ENCODE measurements around the gene ZNF763. TPM values are rescaled to one million over a fixed set of nuclear protein-coding genes. Genes with fewer than 3 reads are reported as not detected.

ZNF763 gene
- polyA plus RNA-seq, 1 experiment = 3.0 TPM

DNA sequence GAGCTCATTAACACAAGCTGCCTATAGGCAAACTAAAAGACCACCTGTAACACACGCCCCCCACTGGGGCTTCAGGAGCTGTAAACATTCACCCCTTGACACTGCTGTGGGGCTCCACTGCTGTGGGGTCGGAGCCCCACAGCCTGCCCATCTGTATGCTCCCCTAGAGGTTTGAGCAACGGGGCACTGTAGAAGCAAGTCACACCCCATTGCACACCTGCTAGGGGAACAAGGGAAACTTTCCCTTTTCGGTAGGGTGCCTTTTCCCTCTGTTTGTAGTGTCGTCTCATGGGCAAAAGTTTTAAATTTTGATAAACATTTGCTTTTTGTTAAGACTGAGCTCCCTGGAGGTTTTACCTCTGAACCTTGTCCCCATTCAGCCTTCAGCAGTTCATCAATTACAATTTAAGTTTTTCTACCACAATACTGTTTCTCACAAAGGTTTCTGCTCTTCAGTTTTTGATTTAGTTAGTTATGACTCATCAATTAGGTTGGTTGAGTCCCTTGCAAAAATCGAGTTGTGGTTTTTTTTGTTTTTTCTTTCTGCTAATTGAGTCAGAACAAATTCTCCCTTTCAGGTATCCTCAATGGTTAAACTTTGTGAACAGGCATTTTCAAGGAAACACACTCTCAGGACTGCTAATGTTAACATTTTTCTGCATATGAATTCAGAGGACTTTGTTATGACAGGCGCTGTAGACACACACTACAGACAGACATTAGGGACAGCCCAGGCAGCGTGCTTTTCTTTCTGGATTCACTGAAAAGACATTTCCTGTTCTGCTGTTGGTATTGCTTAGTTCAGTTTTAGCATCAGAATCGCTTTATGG lies 35.5 kb downstream of the ZNF763 start:
- Histone ChIP-seq H3K27me3 (ENCODE audit: control insufficient read depth, insufficient read depth, low read length) (no peaks in the 10 kb centered on the region), H3K4me3 (ENCODE audit: low read depth, low read length) (no peak overlapping the region), H3K9me3 (ENCODE audit: control insufficient read depth, insufficient read depth, low read length) (peaks cover 30% of the 10 kb centered on the region), H3K27ac (ENCODE audit: low read depth, low read length) (no peak overlapping the region)
- ChIA-PET CTCF (interaction anchor here (0.8 kb wide), 1 partner anchor 202 kb away, joined by 3 read pairs; the partner anchor contains the start of gene ZNF491), POLR2A (no interaction called here)
- no peak for DNase-seq (ENCODE audit: low read depth, low spot score)
- TF ChIP-seq, protein P1, sequence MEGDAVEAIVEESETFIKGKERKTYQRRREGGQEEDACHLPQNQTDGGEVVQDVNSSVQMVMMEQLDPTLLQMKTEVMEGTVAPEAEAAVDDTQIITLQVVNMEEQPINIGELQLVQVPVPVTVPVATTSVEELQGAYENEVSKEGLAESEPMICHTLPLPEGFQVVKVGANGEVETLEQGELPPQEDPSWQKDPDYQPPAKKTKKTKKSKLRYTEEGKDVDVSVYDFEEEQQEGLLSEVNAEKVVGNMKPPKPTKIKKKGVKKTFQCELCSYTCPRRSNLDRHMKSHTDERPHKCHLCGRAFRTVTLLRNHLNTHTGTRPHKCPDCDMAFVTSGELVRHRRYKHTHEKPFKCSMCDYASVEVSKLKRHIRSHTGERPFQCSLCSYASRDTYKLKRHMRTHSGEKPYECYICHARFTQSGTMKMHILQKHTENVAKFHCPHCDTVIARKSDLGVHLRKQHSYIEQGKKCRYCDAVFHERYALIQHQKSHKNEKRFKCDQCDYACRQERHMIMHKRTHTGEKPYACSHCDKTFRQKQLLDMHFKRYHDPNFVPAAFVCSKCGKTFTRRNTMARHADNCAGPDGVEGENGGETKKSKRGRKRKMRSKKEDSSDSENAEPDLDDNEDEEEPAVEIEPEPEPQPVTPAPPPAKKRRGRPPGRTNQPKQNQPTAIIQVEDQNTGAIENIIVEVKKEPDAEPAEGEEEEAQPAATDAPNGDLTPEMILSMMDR (IDR thresholded peaks at IDR 0.05; ENCODE audit: low read depth, low read length) = no peak

DNA sequence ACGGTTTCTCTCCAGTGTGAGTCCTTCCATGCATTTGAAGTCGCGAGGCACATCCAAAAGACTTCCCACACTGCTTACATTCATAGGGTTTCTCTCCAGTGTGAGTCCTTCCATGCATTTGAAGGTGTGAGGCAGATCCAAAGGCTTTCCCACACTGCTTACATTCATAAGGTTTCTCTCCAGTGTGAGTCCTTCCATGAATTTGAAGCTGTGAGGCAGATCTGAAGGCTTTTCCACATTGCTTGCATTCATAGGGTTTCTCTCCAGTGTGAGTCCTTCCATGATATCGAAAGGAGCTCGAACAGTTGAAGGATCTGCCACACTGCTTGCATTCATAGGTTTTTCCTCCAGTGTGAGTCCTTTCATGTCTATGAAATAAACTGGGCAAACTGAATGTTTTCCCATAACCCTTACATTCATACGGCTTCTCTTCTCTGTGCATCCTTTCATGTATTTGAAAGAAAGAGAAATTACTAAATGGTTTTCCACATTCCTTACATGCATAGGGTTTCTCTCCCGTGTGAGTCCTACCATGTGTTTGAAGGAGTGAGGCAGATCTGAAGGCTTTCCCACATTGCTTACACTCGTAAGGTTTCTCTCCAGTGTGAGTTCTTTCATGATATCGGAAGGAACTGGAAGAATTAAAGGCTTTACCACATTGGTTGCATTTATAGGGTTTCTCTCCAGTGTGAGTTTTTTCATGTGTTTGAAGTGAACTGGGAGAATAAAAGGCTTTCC lies 50.3 kb downstream of the ZNF763 start:
- ChIA-PET POLR2A (no interaction called here), CTCF (no interaction called here)
- H3K27me3 ChIP-seq (ENCODE audit: control insufficient read depth, insufficient read depth, low read length) = no peaks in the 10 kb centered on the region
- TF ChIP-seq, protein P1 (IDR thresholded peaks at IDR 0.05; ENCODE audit: low read depth, low read length) = no peak
- DNase-seq (ENCODE audit: low read depth, low spot score) = no peak
- H3K4me3 ChIP-seq (ENCODE audit: low read depth, low read length) = no peak overlapping the region
- no peak overlapping the region for H3K27ac ChIP-seq (ENCODE audit: low read depth, low read length)
- H3K9me3 ChIP-seq (ENCODE audit: control insufficient read depth, insufficient read depth, low read length) = peaks cover 74% of the 10 kb centered on the region

DNA sequence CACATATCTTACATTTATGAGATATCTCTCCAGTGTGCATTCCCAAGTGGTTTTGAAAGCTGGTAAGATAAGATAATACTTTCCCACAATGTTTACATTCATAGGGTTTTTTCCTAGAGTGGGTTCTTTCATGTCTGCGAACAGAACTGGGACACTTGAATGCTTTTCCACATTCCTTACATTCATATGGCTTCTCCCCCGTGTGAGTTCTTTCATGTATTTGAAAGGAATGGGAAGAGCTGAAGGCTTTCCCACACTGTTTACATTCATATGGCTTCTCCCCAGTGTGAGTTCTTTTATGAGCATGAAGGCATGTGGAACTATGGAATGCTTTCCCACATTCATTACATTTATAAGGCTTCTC lies 50.9 kb downstream of the ZNF763 start:
- no peak for DNase-seq (ENCODE audit: low read depth, low spot score)
- Histone ChIP-seq H3K27ac (ENCODE audit: low read depth, low read length) (no peak overlapping the region), H3K4me3 (ENCODE audit: low read depth, low read length) (no peak overlapping the region), H3K27me3 (ENCODE audit: control insufficient read depth, insufficient read depth, low read length) (no peaks in the 10 kb centered on the region), H3K9me3 (ENCODE audit: control insufficient read depth, insufficient read depth, low read length) (peaks cover 76% of the 10 kb centered on the region)
- POLR2A ChIA-PET = no interaction called here
- CTCF ChIA-PET = no interaction called here
- TF ChIP-seq, protein P1 (IDR thresholded peaks at IDR 0.05; ENCODE audit: low read depth, low read length) = no peak

Small RNA genes within 50 kb of the gene (small RNA-seq; reads per million reads assigned to genes)
- gene RNA5SP464 (ENCODE audit: insufficient read length, low read depth) = not detected
- gene RNA5SP465 (ENCODE audit: insufficient read length, low read depth) = not detected

Other genes starting within 250 kb of the ZNF763 start
- gene ZNF823, start 226.1 kb upstream of the ZNF763 start, polyA plus RNA-seq (2011; rRNA removed) = 2.6 and 3.8 TPM in 2 replicates
- gene ZNF441, start 198.0 kb upstream of the ZNF763 start, polyA plus RNA-seq (2011; rRNA removed) = 4.6 and 6.3 TPM in 2 replicates
- 2.1 and 2.2 TPM in 2 replicates for gene ZNF491, start 166.5 kb upstream of the ZNF763 start, polyA plus RNA-seq (2011; rRNA removed)
- 4.9 and 6.3 TPM in 2 replicates for gene ZNF440, start 150.8 kb upstream of the ZNF763 start, polyA plus RNA-seq (2011; rRNA removed)
- 5.3 and 7.0 TPM in 2 replicates for gene ZNF439, start 116.3 kb upstream of the ZNF763 start, polyA plus RNA-seq (2011; rRNA removed)
- gene ZNF69, start 77.3 kb upstream of the ZNF763 start, polyA plus RNA-seq (2011; rRNA removed) = 4.5 and 5.5 TPM in 2 replicates
- gene ZNF700, start 39.9 kb upstream of the ZNF763 start, polyA plus RNA-seq (2011; rRNA removed) = 6.6 and 8.4 TPM in 2 replicates
- gene ZNF433, start 70.6 kb downstream of the ZNF763 start, polyA plus RNA-seq (2011; rRNA removed) = 4.3 and 5.6 TPM in 2 replicates
- 0.12 and 0.15 TPM in 2 replicates for gene ZNF878, start 87.9 kb downstream of the ZNF763 start, polyA plus RNA-seq (2011; rRNA removed)
- gene ZNF844, start 99.7 kb downstream of the ZNF763 start, polyA plus RNA-seq (2011; rRNA removed) = 4.5 and 6.9 TPM in 2 replicates
- 2.4 and 2.7 TPM in 2 replicates for gene ZNF20, start 175.3 kb downstream of the ZNF763 start, polyA plus RNA-seq (2011; rRNA removed)
- gene ZNF625, start 191.7 kb downstream of the ZNF763 start, polyA plus RNA-seq (2011; rRNA removed) = 3.3 and 3.4 TPM in 2 replicates
- gene ZNF136, start 198.1 kb downstream of the ZNF763 start, polyA plus RNA-seq (2011; rRNA removed) = 3.5 and 4.0 TPM in 2 replicates